Fibroblast of skin of abdomen (primary cell): ENCODE results near the gene GPR135. TPM values are rescaled to one million over a fixed set of nuclear protein-coding genes. Genes with fewer than 3 reads are reported as not detected.

Experiments used
- DNase-seq: peaks from one replicate; pipeline ENCODE4 v3.0.0-alpha.2; 2013
- polyA plus RNA-seq, 2 experiments: library from polyadenylated mRNA; unstranded; fragments of 120-200 nt; gene quantifications; one replicate each; pipeline ENCODE4 v1.2.1, GENCODE V29; 2013; ENCODE audit not compliant: insufficient read length in 2 of 2

GPR135 gene, protein sequence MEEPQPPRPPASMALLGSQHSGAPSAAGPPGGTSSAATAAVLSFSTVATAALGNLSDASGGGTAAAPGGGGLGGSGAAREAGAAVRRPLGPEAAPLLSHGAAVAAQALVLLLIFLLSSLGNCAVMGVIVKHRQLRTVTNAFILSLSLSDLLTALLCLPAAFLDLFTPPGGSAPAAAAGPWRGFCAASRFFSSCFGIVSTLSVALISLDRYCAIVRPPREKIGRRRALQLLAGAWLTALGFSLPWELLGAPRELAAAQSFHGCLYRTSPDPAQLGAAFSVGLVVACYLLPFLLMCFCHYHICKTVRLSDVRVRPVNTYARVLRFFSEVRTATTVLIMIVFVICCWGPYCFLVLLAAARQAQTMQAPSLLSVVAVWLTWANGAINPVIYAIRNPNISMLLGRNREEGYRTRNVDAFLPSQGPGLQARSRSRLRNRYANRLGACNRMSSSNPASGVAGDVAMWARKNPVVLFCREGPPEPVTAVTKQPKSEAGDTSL
- polyA plus RNA-seq (2013, experiment 1 of 2; ENCODE audit: insufficient read length) = 1.9 TPM
- polyA plus RNA-seq (2013, experiment 2 of 2; ENCODE audit: insufficient read length) = 2.0 TPM

DNA sequence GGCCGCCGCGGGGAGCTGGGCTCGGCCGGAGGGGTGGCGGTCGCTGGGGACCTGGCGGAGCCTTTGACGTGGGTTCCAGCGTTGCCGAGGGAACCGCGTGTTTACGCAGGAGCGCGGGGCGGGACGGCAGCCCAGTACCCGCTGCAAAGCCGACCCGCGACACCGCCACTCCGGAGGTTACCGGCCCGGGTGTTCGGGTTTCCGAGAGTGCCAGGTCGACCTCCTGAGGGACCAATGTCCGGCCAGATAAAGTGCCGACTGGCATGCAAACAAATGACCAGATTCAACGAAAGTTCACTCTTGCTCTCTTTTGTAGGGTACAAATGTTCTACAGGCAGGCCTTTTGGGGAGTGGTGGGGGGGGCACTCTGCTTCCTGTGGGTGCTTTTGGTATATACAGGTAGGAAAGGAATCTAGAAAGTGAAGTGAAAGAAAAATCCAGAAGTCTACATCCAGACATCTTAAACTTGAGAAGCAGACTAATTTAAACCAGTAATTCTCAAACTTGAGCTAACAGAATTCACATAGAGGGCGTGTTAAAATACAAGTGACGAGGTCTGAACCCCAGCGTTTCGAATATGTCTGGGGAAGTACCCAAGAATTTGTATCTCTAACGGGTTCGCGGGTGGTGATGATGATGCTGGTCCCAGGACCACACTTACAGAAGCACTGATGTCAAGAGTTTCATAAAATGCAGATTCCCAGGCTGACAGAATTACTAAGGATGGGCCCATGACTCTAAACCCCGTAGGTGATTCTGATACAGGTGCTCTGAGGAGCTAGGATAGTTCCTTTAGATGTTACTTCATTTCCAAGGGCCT is at the start of gene GPR135:
GPR135 (minus strand) TSS at position 65 of the 820 bp plus-strand sequence. CDS start 154 bp downstream, outside the sequence.
- no peak for DNase-seq

DNA sequence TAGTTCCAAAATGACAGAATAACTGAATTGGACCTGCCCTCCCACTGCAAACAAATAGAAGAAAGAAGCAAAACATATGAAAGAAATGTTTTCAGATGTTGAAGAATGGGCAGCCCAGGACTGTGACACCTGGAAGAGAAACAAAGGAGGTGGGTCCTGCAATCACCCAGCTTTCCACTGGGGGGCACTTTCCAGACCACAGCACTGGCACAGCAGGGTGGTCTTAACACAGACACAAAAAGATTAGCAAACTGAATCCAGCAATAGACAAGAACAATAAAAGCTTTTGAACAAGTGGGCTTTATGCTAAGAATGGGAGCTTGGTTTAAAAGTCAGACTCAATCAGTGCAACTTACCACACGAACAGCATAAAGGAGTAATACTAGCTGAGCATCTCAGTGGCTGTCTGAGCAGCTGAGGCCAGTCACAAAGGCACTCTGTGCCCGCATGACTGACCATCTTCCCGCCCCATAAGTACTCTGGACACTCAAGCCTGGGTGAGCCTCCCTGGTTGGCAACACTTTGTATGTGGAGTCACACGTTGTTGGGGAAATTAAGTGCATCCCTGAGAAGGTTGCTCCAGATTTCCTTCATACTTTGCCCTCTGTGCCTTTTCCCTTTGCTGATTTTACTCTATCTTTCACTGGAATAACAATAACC is 46.9 kb upstream of the GPR135 start:
- no peak for DNase-seq

DNA sequence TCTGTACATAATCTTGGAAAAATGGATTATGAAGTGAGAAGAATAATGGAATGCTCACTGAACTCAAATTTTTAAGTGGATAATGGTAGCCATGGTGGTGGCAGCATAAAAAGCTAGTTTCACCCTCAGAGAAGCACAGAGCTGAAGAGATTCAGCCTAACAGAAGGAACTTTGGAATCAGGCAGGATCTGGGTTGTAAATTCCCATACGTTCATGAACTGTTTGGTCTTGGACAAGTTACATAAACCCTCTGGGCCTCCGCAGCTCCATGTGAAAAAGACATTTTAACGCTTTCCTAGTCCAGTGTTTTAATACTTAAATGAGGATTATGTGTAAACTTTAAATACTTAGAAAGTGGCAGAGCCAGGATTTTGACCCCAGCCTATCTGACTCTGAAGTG is 45.8 kb upstream of the GPR135 start:
- no peak for DNase-seq

DNA sequence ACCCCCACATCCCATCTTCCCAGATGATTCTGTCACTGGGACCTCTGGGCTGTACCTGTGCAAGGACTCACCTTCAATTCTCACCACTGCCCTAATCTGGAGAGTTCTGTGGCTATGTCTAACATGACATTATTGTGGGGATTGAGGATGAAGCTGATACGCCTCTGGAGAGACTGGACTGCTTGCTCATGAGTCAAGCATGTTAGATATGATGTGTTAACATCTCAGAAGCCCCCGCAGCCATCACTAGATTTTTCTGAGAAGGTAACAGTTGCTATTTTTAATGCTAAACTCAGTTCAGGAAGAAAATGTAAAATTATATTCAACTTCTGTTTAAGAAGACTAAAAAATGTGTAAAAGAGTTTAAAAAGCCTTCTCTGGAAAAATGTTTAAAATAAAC is 44.8 kb upstream of the GPR135 start:
- DNase-seq = no peak

DNA sequence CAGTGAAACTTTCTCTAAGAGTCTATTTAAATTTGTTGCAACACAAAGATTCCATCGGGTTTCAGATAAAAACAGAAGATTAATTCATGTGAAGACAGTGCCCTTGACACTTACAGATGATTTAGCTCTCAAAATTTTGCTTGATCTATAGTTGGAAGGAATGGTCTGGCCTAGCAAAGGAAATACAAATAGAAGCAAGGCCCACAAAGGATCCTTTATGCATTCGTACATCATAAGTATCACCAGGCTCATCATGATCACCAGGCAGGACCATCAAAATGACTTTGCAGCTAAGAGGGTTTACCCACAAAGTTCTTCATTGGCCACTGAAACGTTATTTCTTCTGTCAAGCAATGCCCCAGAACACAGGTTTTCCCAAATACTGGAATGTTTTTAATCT is 43.9 kb upstream of the GPR135 start:
- no peak for DNase-seq

DNA sequence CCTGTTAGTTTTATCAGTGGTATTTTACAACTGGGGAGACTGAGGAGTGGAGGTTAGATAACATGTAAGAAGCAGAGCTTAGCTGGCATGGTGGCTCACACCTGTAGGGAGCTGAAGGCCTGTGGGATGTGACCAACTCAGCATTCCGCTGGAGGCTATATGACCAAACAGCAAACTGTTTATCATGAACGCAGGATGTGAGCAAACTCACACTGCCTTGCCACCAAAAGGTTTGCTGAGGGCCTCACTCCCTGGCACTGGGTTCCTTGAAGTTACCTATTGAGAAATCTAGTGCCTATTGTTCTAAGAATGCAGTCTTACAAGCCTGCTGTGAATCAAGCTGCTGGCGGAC is 42.5 kb upstream of the GPR135 start:
- no peak for DNase-seq

DNA sequence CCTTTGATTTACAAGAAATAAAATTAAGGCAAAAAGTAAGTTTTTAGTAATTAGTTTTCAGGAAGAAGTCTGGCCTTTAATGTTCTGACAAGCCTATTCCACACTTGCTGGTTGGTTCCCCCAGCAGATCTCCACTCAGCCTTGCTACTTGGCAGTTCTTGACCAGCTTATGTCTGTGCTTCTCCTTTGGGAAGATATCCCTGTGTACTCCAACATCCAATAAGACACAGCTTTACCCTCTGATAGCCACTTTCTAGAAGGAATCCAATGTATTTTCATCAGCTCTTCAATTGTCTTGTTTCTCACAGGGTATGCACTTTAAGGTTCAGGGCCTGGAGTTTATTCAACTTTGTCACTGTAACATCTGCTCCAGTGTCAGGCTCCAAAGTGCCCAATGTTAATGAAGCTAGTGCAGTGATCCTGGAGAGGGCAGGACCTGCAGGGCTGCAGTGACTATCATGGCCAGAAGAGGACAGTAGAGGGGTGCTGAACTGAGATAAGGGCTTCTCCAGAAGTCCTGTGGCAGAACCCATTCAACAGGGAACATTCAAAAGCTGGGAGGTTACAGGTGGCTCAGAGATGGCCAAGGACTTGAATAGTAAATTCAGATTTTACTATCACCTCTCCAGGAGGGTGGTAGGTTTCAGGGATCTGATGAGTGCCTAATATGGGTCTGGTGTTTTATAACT is 42.0 kb upstream of the GPR135 start:
- DNase-seq = peak; percentile 33

DNA sequence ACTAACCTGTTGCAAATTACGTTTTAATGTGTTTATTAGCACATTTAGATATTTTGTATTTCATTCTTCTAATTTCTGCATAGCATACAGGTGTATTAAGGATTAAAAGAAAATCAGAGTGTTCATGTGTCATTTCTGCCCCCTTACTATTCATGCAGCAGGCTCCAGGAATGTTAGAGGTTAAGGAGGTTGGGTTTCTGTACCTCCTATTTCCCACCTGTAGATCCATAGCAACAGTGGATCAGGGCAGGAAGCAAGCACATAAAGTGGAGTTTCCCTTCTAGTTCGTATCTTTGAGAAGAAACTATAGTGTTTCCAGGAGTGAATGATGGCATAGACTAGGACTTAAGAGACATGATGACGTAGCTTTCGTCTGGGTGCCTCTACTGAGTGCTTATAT is 38.1 kb upstream of the GPR135 start:
- no peak for DNase-seq

DNA sequence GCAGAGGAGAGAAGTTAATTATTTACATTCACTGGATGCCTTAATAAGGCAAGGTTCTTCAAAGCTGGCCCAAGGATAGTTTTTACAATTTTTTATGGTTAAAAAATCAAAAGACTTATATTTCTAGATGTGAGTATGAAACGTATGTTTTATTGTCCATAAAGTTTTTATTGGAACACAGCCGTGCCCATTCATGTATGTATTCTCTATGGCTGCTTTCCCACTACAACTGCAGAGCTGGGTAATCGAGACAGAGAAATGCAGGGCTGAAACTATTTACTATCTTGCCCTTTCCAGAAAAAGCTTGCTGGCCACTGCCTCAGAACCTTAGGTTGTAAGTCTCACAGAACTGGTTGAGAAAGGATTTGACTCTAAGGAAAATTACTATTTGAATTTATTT is 35.6 kb upstream of the GPR135 start:
- no peak for DNase-seq

DNA sequence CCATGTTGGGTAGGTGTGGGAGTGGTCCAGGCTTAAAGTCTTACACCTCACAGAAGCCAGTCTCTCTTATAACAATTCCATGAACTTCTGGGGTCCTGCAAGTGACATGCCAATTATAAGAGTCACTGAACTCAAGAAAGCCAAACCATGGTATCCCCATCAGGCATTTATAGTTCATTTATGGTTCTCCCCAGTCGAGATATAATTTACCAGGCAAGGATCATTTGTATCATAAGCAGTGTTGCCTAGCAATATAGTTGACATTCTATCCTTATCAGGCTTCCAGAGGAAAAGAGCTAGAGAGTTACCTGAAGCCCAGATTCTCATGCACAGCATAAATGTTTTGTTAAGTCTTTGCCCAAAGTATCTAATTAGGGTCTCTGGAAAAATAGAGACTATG is 27.2 kb upstream of the GPR135 start:
- no peak for DNase-seq

DNA sequence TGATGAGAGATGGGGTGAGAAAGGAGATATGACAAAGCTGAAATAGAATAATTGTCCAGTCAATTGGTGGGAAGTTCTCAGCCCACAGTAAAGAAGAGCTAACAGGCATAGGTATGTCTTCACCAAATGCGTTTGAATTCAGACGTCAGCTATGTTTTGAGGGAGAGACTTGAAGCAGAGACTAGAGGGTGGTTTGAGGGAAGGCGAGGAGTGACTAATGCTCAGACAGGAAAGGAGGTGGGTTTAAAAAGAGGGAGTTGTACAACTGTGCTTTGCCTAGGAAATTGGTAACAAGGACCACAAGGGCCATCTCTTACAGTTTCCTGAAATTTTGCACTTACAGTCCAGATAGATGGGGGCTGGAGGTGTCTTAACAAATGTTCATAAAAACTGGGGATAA is 25.6 kb upstream of the GPR135 start:
- no peak for DNase-seq

DNA sequence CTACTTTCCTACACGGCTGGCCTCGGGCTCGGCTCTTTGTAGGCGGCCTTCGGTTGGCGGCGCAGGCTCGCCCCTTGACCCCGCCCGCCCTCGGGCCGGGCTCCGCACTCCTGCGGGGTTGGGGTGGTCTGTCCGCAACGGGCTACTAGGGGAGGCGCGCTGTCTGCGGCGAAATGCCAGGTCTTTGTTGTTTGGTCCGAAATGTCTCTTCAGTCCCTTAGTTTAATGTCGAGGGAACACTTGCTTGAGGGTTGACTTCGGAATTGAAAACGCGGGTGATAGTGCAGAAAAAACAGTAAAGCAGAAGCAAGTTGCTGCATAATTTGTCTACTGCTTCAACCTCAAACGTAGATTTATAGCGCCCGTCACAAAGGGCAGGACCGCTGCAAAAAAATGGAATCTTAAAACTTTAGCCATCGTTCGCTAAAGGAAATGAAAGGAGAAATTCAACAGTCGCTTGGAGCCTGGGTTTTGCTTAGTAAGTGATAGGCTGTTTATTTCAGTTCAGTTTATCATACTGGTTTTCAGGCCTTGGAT is 19.5 kb upstream of the GPR135 start:
- no peak for DNase-seq

DNA sequence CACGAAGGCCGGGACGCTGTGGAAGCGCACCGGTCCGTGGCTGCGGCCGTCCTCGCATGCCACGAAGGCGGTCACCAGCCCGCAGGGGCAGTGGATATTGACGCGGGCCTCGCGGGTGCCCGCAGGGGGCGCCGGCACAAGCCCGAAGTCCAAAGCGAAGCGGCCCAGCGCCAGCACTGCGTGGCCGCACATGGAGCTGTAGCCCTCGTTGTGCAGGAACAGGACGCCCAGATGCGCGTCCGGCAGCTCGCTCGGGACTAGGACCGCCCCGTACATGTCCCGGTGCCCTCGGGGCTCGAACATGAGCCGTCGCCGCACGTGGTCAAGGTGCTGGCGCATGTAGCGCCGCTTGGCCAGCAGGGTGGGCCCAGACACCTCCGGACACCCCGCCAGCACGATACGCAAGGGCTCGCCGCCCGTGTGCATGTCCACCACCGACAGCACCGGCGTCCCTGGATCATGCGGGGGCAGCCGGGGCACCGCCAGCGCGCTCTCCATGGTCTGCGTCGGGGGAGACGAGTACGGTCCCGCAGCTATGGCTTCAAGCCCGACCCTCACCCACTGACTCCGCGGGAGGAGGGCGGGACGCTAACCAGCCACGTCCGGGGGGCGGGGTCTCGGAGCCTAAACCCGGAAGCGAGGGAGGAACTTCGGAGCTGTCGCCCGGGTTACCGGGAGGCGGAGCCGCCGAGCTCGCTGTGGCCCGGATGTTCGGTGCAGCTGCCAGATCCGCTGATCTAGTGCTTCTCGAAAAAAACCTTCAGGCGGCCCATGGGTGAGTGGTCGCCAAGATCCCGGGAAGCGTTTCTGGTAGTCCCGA is 18.8 kb upstream of the GPR135 start, which contains the start of the genes JKAMP and L3HYPDH:
JKAMP (plus strand) TSS at position 699 of the 820 bp plus-strand sequence; CDS start at position 772, 73 bp downstream.
L3HYPDH (minus strand) TSS at position 590 of the 820 bp plus-strand sequence; CDS start at position 498, 92 bp downstream.
- DNase-seq = peak; percentile 97

DNA sequence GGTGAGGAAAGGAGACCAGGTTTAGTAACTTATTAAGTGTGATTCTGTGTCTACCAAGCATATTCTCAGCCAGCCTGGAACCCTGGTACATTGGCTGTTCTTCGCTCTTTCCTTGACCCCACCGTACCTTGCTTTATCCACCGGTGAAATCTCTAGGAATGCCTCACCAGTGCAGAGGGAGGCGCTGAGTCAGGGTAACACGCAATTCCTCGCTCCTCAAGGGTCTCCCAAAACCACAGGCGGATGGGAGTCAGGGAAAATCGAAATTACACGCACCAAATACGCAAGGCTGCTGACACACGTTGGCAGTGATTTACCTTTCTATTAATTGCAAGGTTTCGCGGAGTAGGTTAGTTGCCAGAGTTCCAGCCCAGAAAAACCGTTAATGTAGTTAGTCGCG is 18.2 kb upstream of the GPR135 start:
- peak; percentile 82 for DNase-seq

DNA sequence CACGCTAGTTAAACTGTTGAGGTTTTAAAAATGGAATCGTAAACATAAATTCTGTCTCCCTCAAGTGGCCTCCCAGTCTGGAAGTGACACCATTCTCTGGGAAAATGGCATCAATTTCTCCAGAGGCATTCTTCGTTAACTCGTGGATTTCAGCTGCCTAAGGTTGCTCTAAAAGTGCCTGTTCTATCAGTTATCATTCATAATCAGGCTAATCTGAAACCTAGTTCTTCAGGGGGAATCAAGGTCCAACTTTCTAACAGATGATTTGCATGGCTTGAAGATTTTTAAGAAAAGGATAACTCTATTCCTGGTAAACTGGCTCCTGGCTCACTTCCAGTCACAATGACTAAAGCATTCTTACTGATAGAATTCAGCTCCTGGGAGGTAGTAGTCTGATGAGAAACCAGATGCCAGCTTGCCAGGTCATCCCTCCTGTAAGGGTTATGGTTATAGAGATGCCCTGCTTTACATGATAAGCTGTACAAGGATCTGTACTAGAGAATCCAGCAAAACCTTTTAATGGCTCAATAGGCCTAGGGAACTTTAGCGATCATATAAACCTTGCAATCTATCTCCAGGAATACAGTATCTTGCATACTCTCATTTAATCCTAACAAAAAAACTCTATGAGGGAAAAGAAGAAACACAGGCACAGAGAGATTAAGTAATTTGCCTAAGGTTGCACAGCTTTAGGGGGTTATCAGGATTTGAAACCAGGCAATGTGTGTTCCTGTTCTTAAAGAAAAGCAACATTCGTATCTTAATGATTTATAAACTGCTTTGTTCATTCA is 17.6 kb upstream of the GPR135 start:
- peak; percentile 96 for DNase-seq

DNA sequence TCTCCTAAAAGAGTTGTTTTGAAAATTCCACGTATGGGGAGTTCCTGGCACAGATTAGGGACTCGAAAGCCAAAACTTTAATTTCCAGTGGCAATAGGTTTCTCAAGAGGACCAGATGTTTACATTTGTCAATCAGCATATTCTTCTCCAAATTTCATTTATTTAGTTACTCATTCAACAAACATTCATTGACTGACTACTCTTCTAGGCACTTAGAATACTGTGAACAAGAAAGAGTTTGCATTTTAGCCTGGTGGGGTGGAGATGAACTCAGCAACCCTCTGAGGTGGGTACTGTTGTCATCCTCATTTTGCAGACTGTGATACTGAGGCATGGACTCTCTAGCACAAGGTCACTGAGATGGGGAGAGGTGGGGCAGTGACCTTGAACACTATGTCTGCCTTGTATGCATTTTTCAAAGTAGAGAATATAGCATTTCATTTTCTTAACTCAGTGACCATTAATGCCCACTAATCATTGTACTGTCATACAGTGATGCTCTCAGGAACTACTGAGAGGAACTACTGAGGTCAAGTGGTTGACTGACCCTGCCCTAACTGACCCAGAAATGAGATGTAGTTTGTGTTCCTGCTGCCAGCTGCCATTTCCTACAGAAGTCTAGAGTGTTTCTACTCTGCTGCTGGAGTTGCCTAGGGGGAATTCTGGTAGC is 16.8 kb upstream of the GPR135 start:
- peak; percentile 82 for DNase-seq

DNA sequence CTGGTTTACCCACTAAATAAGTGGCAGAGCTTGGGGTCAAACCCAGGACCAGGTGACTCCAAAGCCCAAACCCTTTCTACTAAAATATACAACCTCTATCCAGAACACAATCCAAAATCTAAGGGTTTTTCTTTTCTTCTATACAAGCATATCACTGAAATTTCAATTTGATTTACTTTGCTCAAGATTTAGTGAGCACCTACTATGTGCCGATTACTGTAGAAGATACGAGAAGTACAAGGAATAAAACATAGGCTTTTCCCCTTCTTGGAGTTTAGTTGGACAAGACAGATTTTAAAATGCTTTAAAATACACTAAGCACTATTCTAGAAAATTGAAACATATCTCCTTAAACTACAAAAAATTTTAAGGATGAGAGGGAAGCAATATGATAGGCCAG is 16.2 kb upstream of the GPR135 start:
- DNase-seq = no peak

DNA sequence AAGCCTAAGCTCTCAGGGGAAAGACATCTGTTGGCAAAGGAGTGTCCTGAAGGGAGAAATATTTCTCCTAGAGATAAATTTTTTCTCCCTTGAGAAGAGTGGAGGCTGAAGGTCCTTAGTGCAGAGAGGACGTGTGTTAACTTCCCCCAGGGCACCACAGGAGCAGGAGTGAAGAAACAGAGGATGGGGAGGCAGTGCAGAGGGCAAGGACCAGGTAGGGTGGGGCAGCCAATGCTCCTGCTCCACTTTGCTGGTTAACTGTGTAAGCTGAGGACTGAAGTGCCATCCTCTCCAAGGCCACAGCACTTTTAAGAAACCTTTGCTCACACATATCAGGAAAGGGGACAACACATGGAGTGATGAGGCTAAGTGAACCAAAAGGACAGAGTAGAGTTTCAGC is 15.0 kb upstream of the GPR135 start:
- DNase-seq = no peak

DNA sequence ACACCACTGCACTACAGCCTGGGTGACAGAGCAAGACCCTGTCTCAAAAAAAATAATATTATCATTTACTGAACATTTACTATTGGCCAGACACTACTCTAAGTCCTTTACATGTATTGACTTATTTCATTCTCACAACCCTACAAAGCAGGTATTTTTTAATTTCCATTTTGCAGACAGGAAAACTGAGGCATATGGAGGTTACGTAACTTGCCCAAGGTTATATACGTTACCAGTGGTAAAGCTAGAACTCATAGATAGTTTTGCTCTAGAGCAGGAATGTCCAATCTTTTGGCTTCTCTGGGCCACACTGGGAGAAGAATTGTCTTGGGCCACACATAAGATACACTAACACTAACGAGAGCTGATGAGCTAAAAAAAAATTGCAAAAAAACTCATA is 13.4 kb upstream of the GPR135 start:
- DNase-seq = no peak

DNA sequence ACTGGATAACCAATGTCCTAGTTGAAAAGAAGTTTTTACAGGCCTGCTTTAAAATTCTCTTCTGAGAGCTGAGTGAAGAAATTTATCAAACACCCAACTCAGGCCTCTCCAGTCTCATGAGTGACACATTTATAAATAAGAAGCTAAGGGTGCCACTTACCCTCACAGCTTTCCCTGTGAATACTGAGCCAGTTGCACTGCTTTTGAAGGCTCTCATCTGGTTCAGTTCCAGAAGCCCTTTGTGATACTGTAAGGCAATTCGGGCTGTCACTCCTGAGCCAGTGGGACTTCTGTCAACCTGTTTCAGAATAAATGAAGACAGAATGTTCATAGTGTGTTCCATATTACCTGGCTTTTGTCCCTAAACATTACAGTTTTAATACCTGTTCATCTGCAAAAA is 10.5 kb upstream of the GPR135 start:
- DNase-seq = no peak
